Measurements from ENCODE around the gene PLAAT3. TPM values are rescaled to one million over a fixed set of nuclear protein-coding genes. Genes with fewer than 3 reads are reported as not detected.

PLAAT3 gene
- polyA plus RNA-seq, 2 of the 4 experiments (the other 2 are of a cell fraction): 39.5 to 65.2 TPM

- TF ChIP-seq E2F6 (IDR thresholded peaks at IDR 0.05; ENCODE audit: borderline replicate concordance, low read depth) (no peak), MYC (IDR thresholded peaks at IDR 0.05; ENCODE audit: borderline replicate concordance, low read length) (no peak), MAZ (IDR thresholded peaks at IDR 0.05; ENCODE audit: borderline replicate concordance, low read depth, low read length) (no peak), PBX3 (IDR thresholded peaks at IDR 0.05) (no peak), CEBPB (IDR thresholded peaks at IDR 0.05) (no peak), JUNB (IDR thresholded peaks at IDR 0.05) (no peak), BCL3 (IDR thresholded peaks at IDR 0.05) (no peak)
These were observed 9.4 kb upstream of the PLAAT3 start (continued) for GRCh38 chr11:63623513-63624140.

GRCh38 chr11:63622323-63622722 is 8.1 kb upstream of the PLAAT3 start:
- TF ChIP-seq BCL3 (IDR thresholded peaks at IDR 0.05): no peak
- TF ChIP-seq JUNB (IDR thresholded peaks at IDR 0.05): no peak
- no peak for TF ChIP-seq ESRRA (IDR thresholded peaks at IDR 0.05; ENCODE audit: borderline replicate concordance, low read length)
- TF ChIP-seq HES2 (IDR thresholded peaks at IDR 0.05): no peak
- TF ChIP-seq TP53 (CRISPR knock-in tag; IDR thresholded peaks at IDR 0.05): no peak
- no peak for TF ChIP-seq JUN (IDR thresholded peaks at IDR 0.05)
- no peak for TF ChIP-seq HOXB13 (CRISPR knock-in tag; IDR thresholded peaks at IDR 0.05; ENCODE audit: low read depth)
- TF ChIP-seq MYC (IDR thresholded peaks at IDR 0.05; ENCODE audit: borderline replicate concordance, low read length): 0 out of 2 replicates have a peak, but pooled peaks have one; percentile 56
- peak; percentile 46; the same call in 1 of the 2 replicates for TF ChIP-seq MAX (IDR thresholded peaks at IDR 0.05)
- Histone ChIP-seq H3K4me2 (no peak overlapping the region), H3K9me3 (no peaks in the 10 kb centered on the region), H3K4me1 (peaks cover 19% of the 10 kb centered on the region), H3K4me3 (no peak overlapping the region), H3K27ac (no peak overlapping the region)
- FAIRE-seq: no peak
- WGBS (ENCODE audit: missing lambda C conversion rate): 17% methylated on average over 2 of the region's 2 CpGs
- DNase-seq (ENCODE audit: low read depth in 1 of 2, low spot score in 1 of 2): peak; percentile 35 to 51
- POLR2A ChIA-PET: no interaction called here
- ATAC-seq: peak; percentile 58 to 61; a peak in 5 of 6 replicates
- CTCF ChIA-PET: interaction anchor here (1.0 to 9.4 kb wide), 3 partner anchors 14 to 143 kb away, joined by 3 to 57 read pairs (median 22); no protein-coding TSS in a partner anchor

GRCh38 chr11:63621071-63621470 is 6.8 kb upstream of the PLAAT3 start:
- FAIRE-seq (no peak), DNase-seq (ENCODE audit: low read depth in 1 of 2, low spot score in 1 of 2) (no peak), ATAC-seq (no peak)
- ChIA-PET POLR2A (no interaction called here), CTCF (interaction anchor here (0.7 to 9.4 kb wide), 5 partner anchors 9 to 493 kb away, joined by 3 to 57 read pairs (median 5); no protein-coding TSS in a partner anchor)
- H3K4me3 ChIP-seq: no peak overlapping the region
- H3K4me1 ChIP-seq: peaks cover 13% of the 10 kb centered on the region
- H3K9me3 ChIP-seq: no peaks in the 10 kb centered on the region
- WGBS (ENCODE audit: missing lambda C conversion rate): 88% methylated on average over 1 of the region's 1 CpG
- H3K27ac ChIP-seq: no peak overlapping the region
- no peak overlapping the region for H3K4me2 ChIP-seq
- no peak for TF ChIP-seq MAX (IDR thresholded peaks at IDR 0.05)
- TF ChIP-seq BHLHE40 (IDR thresholded peaks at IDR 0.05; ENCODE audit: low read depth, low read length): no peak
- TF ChIP-seq NFE2L2 (conservative IDR thresholded peaks at IDR 0.05; ENCODE audit: low read length): no peak
- TF ChIP-seq GATA3 (IDR thresholded peaks at IDR 0.05; ENCODE audit: borderline replicate concordance): no peak
- no peak for TF ChIP-seq FOSL2 (IDR thresholded peaks at IDR 0.05)
- TF ChIP-seq FOSL2 (CRISPR knock-in tag; IDR thresholded peaks at IDR 0.05): no peak
- no peak for TF ChIP-seq RFX5 (IDR thresholded peaks at IDR 0.05)
- TF ChIP-seq HES2 (IDR thresholded peaks at IDR 0.05): no peak
- TF ChIP-seq BCL3 (IDR thresholded peaks at IDR 0.05): no peak
- TF ChIP-seq CEBPB (IDR thresholded peaks at IDR 0.05): no peak
- no peak for TF ChIP-seq EP300 (IDR thresholded peaks at IDR 0.05)
- no peak for TF ChIP-seq HOXB5 (CRISPR knock-in tag; IDR thresholded peaks at IDR 0.05)
- no peak for TF ChIP-seq FOXS1 (CRISPR knock-in tag; IDR thresholded peaks at IDR 0.05)
- TF ChIP-seq ELK1 (IDR thresholded peaks at IDR 0.05; ENCODE audit: low read depth, low read length): no peak
- TF ChIP-seq CBX8 (IDR thresholded peaks at IDR 0.05): no peak
- no peak for TF ChIP-seq USF2 (IDR thresholded peaks at IDR 0.05)
- TF ChIP-seq ZFP36 (IDR thresholded peaks at IDR 0.05; ENCODE audit: borderline replicate concordance, partially characterized antibody): no peak

All from A549 (cell line).